Nephron progenitor cell (in vitro differentiated cells): ENCODE results near the gene AGAP1.

Experiments
- DNase-seq: peaks from one replicate; pipeline ENCODE4 v3.0.0; 2021
- H3K27ac Mint-ChIP-seq: 2 replicates; pipeline ENCODE4 v1.8.0; 2021; ENCODE audit warnings: mild to moderate bottlenecking, moderate library complexity, mixed read lengths
- H3K27me3 Mint-ChIP-seq: 2 replicates; pipeline ENCODE4 v1.8.0; 2021; ENCODE audit warnings: mild to moderate bottlenecking, low read depth, mixed read lengths; ENCODE audit not compliant: poor library complexity
- H3K36me3 Mint-ChIP-seq: 2 replicates; pipeline ENCODE4 v1.8.0; 2021; ENCODE audit warnings: low read depth, mixed read lengths
- H3K4me1 Mint-ChIP-seq: 2 replicates; pipeline ENCODE4 v1.8.0; 2021; ENCODE audit warnings: mixed read lengths
- H3K4me3 Mint-ChIP-seq: 2 replicates; pipeline ENCODE4 v1.8.0; 2021; ENCODE audit warnings: mild to moderate bottlenecking, moderate library complexity, mixed read lengths
- H3K9me3 Mint-ChIP-seq: 2 replicates; pipeline ENCODE4 v1.8.0; 2021; ENCODE audit warnings: mild to moderate bottlenecking, moderate library complexity, mixed read lengths
- TF ChIP-seq, protein P1 (sequence below): fragments of 200-600 bp; sonication (generic); IDR thresholded peaks from 2 replicates; pipeline ENCODE4 v1.5.0; 2021; ENCODE audit warnings: antibody characterized with exemption

Gene AGAP1

DNA sequence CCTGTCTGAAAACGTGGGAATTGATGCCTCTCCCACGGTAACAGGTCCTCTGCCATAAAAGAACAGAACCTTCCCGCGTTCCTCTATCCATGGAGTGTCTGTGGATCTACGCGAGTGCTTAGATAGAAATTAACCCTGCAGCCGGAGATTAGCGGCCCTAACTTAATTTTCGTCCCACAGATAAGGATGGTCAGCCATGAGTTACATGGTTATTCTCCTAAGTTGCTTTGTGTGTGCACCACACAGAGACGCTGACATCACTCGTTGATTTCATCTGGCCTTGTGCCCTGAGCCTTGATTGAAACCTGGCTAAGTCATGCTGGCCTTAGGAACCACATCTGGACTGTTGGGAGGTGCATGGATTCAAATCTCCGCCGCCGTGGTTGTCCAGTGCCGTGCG, 542.2 kb downstream of the AGAP1 start:
- peaks cover 6% of the 10 kb centered on the region for H3K4me1 Mint-ChIP-seq
- H3K27ac Mint-ChIP-seq, result no peak overlapping the region
- H3K27me3 Mint-ChIP-seq, result peaks cover 2% of the 10 kb centered on the region
- H3K36me3 Mint-ChIP-seq, result peaks cover 26% of the 10 kb centered on the region
- DNase-seq, result no peak
- H3K9me3 Mint-ChIP-seq, result no peaks in the 10 kb centered on the region
- TF ChIP-seq, protein P1, sequence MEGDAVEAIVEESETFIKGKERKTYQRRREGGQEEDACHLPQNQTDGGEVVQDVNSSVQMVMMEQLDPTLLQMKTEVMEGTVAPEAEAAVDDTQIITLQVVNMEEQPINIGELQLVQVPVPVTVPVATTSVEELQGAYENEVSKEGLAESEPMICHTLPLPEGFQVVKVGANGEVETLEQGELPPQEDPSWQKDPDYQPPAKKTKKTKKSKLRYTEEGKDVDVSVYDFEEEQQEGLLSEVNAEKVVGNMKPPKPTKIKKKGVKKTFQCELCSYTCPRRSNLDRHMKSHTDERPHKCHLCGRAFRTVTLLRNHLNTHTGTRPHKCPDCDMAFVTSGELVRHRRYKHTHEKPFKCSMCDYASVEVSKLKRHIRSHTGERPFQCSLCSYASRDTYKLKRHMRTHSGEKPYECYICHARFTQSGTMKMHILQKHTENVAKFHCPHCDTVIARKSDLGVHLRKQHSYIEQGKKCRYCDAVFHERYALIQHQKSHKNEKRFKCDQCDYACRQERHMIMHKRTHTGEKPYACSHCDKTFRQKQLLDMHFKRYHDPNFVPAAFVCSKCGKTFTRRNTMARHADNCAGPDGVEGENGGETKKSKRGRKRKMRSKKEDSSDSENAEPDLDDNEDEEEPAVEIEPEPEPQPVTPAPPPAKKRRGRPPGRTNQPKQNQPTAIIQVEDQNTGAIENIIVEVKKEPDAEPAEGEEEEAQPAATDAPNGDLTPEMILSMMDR, result no peak
- H3K4me3 Mint-ChIP-seq, result no peak overlapping the region

DNA sequence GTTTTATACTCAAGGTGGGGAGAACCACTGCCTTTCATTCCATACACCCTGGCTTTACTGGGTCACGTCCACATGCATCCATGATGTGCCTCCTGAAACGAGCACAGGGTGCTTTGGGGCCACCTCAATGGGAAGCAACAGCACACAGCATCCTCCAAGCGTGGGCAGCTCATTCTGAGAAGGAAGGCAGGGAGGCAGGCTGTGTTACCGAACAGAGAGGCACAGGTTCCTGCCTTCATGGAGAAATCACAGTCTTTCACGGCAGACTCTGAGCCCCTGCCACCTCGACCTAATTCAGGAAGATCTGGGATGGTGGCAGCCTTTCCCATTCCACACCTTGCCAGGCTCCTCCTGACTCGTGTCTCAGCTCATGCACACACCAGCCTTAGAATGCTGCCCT, 544.3 kb downstream of the AGAP1 start:
- peaks cover 34% of the 10 kb centered on the region for H3K36me3 Mint-ChIP-seq
- no peak overlapping the region for H3K27ac Mint-ChIP-seq
- no peak for DNase-seq
- H3K9me3 Mint-ChIP-seq, result no peaks in the 10 kb centered on the region
- peaks cover 2% of the 10 kb centered on the region for H3K27me3 Mint-ChIP-seq
- TF ChIP-seq, protein P1, result no peak
- H3K4me3 Mint-ChIP-seq, result no peak overlapping the region
- peaks cover 22% of the 10 kb centered on the region for H3K4me1 Mint-ChIP-seq

DNA sequence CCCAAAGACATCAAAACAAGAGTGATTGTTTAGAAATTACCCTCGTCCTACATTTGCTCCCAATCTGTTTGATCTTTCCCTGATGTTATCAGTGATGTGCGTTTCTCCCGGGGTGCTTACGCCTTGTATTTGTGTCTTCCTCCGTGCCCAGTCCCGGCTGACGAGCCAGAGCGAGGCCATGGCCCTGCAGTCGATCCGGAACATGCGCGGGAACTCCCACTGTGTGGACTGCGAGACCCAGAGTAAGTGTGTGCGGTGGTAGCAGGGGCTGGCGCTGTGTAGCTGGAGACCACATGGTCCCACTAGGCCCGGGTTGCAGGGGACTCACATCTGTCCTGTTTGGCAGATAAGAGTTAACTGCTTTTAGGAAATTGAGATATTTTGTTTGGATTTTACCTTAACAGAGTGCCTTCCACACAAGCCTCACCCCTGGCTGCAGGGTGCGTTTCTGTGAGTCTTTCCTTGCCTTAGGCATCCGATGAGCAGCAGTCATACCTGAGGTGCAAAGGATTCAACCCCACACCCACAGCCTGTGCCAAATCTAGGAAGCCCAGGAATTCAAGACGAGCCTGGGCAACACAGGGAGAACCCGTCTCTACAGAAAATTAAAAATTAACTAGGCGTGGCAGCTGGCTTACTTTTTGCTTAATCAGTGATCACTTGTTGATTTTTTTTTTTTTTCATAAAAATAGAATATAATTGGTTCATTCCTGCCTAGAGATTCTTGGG, 546.9 kb downstream of the AGAP1 start:
- TF ChIP-seq, protein P1, result no peak
- Mint-ChIP-seq H3K4me3 (no peak overlapping the region), H3K27ac (no peak overlapping the region), H3K4me1 (peaks cover 30% of the 10 kb centered on the region), H3K9me3 (no peaks in the 10 kb centered on the region), H3K36me3 (peaks cover 34% of the 10 kb centered on the region), H3K27me3 (peaks cover 5% of the 10 kb centered on the region)
- DNase-seq, result no peak

DNA sequence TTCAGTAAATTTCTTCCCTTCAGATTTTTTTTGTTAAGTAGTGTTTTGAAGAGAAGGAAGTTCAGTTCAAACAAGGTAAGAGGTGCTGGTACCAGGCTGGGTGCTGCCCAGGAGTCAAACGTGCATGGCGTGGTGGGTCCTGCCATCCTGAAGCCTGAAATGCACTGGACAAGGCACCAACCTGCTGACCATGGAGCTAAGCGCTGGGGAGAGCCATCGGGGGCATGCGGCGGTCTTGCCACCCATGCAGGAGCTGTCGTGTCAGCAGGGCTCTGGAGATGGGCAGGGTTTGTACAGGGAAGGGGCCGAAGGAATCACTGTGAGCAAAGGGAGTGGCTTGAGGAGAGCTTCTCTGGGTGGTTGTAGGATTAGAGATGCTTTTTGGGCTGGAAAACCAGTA, 547.8 kb downstream of the AGAP1 start:
- no peak for DNase-seq
- Mint-ChIP-seq H3K27me3 (peaks cover 3% of the 10 kb centered on the region), H3K4me1 (peaks cover 37% of the 10 kb centered on the region), H3K9me3 (no peaks in the 10 kb centered on the region), H3K27ac (peak overlapping the region; percentile 16), H3K36me3 (peaks cover 38% of the 10 kb centered on the region), H3K4me3 (no peak overlapping the region)
- TF ChIP-seq, protein P1, result no peak

DNA sequence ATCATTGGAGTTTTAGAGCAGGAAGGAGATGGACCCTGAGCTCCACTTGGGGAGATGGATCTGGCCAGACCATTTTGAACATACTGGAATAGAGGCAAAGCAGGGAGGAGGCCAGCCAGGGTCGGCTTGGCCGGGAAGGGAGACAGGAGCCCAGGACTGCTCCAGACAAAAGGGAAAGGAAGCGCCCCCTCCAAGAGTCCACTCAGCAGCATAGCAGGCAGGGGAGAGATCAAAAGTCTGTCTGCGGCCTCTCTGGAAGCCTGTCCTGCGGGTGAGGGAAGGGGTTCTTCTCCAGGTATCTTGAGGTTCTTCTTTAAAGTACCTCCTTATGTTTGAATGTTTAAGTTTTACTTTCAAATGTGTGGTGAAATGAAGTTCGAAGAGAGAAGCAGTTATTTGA, 548.2 kb downstream of the AGAP1 start:
- DNase-seq, result no peak
- peak overlapping the region; percentile 55 for H3K27ac Mint-ChIP-seq
- H3K27me3 Mint-ChIP-seq, result peaks cover 2% of the 10 kb centered on the region
- TF ChIP-seq, protein P1, result no peak
- H3K4me3 Mint-ChIP-seq, result no peak overlapping the region
- H3K9me3 Mint-ChIP-seq, result no peaks in the 10 kb centered on the region
- H3K4me1 Mint-ChIP-seq, result peaks cover 40% of the 10 kb centered on the region
- H3K36me3 Mint-ChIP-seq, result peaks cover 35% of the 10 kb centered on the region

DNA sequence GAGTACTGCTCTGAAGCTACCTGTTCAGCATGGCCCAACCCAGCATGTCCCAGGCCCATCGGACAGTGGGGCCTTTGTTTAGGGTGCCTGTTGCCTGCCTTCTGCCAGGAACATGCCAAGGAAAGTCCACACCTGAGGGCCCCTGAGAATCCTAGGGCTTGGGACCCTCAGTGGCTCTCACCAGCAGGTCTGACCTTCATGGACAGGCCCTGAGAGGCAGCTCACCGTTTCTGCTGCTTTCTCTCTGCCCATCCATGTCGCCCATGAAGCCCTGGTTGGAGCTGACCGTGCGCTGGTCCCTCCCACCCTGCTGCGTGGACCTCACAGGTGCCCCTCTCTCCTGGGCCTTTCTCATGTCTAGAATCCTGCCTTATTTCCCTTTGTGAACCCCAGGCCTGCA, 550.3 kb downstream of the AGAP1 start:
- TF ChIP-seq, protein P1, result no peak
- Mint-ChIP-seq H3K27me3 (peaks cover 7% of the 10 kb centered on the region), H3K4me3 (no peak overlapping the region), H3K36me3 (peaks cover 49% of the 10 kb centered on the region), H3K27ac (peak overlapping the region; percentile 52), H3K4me1 (peaks cover 45% of the 10 kb centered on the region), H3K9me3 (no peaks in the 10 kb centered on the region)
- DNase-seq, result no peak
